K562 (cell line): ENCODE measurements around the gene FOXR2.

Source experiments
- CBX1 ChIP-seq: sonication (generic); IDR thresholded peaks from 2 replicates; pipeline ENCODE4 v1.6.1; 2016; ENCODE audit warnings: antibody characterized with exemption, low read depth, mild to moderate bottlenecking
- NCOR1 ChIP-seq: fragments of 450-650 bp; IDR thresholded peaks from 2 replicates; pipeline ENCODE4 v1.6.1; 2016; ENCODE audit warnings: mild to moderate bottlenecking, moderate library complexity
- PCBP2 ChIP-seq: fragments of 200-400 bp; formaldehyde crosslinking; IDR thresholded peaks from 2 replicates; pipeline ENCODE4 v1.6.1; 2018; ENCODE audit warnings: low read length, low read depth, mild to moderate bottlenecking, moderate library complexity; ENCODE audit not compliant: poor library complexity, severe bottlenecking
- ZNF140 ChIP-seq: fragments of 250-450 bp; sonication (Bioruptor Pico); IDR thresholded peaks from 2 replicates; pipeline ENCODE4 v1.8.0; 2021; ENCODE audit warnings: moderate library complexity, mild to moderate bottlenecking, inconsistent platforms
- TF ChIP-seq, protein P1 (sequence below): sonication (generic); formaldehyde crosslinking; IDR thresholded peaks from 2 replicates; pipeline ENCODE4 v1.8.0; 2022; ENCODE audit warnings: mild to moderate bottlenecking, low read depth, missing genetic modification reagents

DNA sequence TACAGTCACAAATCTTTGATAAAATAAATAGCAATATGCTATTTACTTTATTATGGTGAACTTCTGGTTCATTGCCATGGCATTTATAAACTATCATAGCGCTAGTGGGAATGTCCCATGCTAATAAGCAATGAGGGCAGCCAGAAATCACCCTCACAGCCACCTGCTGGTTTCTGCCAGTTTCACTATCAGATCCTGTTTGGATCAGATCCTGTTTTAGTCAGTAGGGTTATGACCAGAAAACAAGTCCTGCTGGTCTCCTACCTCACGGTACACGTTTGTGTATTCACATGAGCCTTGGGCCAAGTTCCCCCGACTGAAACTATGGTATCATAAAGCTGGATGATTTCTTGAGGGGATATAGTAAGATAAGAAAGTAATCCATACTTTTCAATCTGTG lies 17.7 kb downstream of the FOXR2 start:
- TF ChIP-seq CBX1 (no peak), PCBP2 (no peak), NCOR1 (no peak), ZNF140 (CRISPR knock-in tag) (no peak)
- TF ChIP-seq, protein P1, sequence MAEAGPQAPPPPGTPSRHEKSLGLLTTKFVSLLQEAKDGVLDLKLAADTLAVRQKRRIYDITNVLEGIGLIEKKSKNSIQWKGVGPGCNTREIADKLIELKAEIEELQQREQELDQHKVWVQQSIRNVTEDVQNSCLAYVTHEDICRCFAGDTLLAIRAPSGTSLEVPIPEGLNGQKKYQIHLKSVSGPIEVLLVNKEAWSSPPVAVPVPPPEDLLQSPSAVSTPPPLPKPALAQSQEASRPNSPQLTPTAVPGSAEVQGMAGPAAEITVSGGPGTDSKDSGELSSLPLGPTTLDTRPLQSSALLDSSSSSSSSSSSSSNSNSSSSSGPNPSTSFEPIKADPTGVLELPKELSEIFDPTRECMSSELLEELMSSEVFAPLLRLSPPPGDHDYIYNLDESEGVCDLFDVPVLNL (CRISPR knock-in tag), result no peak
